Measurements from ENCODE around the gene IGFN1. TPM values are rescaled to one million over a fixed set of nuclear protein-coding genes. Genes with fewer than 3 reads are reported as not detected.

Gene IGFN1
- total RNA-seq, 1 experiment from 2014 or later = 4.3 TPM

- no peaks in the 10 kb centered on the region for H3K27me3 ChIP-seq (ENCODE audit: insufficient read depth, low read depth)
- DNase-seq = no peak
- no peak overlapping the region for H3K4me3 ChIP-seq
- no peak overlapping the region for H3K4me2 ChIP-seq
- CTCF ChIA-PET = no interaction called here
- no TSS peak for BruUV-seq (replicated peaks)
- H2AFZ ChIP-seq = no peak overlapping the region
- no peaks in the 10 kb centered on the region for H3K9me3 ChIP-seq (ENCODE audit: insufficient read depth, low read depth)
- no peaks in the 10 kb centered on the region; the same call in 1 of the 2 replicates for H4K20me1 ChIP-seq (ENCODE audit: insufficient read depth)
- no peak for TF ChIP-seq EZH2 (IDR thresholded peaks at IDR 0.05; ENCODE audit: low read depth)
- no peak for TF ChIP-seq CTCF (conservative IDR thresholded peaks at IDR 0.05)
- H3K4me1 ChIP-seq (replicated peaks; ENCODE audit: insufficient read depth) = no peaks in the 10 kb centered on the region
- no peaks in the 10 kb centered on the region for H3K79me2 ChIP-seq (ENCODE audit: low read depth)
- no peaks in the 10 kb centered on the region for H3F3A ChIP-seq (ENCODE audit: insufficient read depth, low read depth)
- POLR2A ChIA-PET (ENCODE audit: unreplicated experiment) = no interaction called here
- H3K9me2 ChIP-seq (ENCODE audit: insufficient read depth) = no peaks in the 10 kb centered on the region
- no peak overlapping the region for H3K27ac ChIP-seq
- intact Hi-C loops (cut with micrococcal nuclease; ENCODE audit: unreplicated experiment) = no loop called here
- peaks cover 3% of the 10 kb centered on the region; the same call in 1 of the 2 replicates for H3K36me3 ChIP-seq (ENCODE audit: low read depth)
Observed at GRCh38 chr1:201142011-201142848, 48.4 kb upstream of the IGFN1 start.

GRCh38 chr1:201142849-201143725 lies 47.5 kb upstream of the IGFN1 start:
- intact Hi-C loops (cut with micrococcal nuclease; ENCODE audit: unreplicated experiment) = no loop called here

More at GRCh38 chr1:201142849-201143725, 47.5 kb upstream of the IGFN1 start:
- no TSS peak for BruUV-seq (replicated peaks)
- no peaks in the 10 kb centered on the region for H3K4me1 ChIP-seq (replicated peaks; ENCODE audit: insufficient read depth)
- CTCF ChIA-PET = no interaction called here
- H3K27ac ChIP-seq = no peak overlapping the region
- H3K79me2 ChIP-seq (ENCODE audit: low read depth) = no peaks in the 10 kb centered on the region
- no peak for DNase-seq
- no peaks in the 10 kb centered on the region for H3K27me3 ChIP-seq (ENCODE audit: insufficient read depth, low read depth)
- H3K9me2 ChIP-seq (ENCODE audit: insufficient read depth) = no peaks in the 10 kb centered on the region
- no peaks in the 10 kb centered on the region for H3F3A ChIP-seq (ENCODE audit: insufficient read depth, low read depth)
- no peaks in the 10 kb centered on the region; the same call in 1 of the 2 replicates for H4K20me1 ChIP-seq (ENCODE audit: insufficient read depth)
- POLR2A ChIA-PET (ENCODE audit: unreplicated experiment) = interaction anchor here (0.6 kb wide), 1 partner anchor 11 kb away, joined by 4 read pairs; the partner anchor contains the start of gene TMEM9
- H2AFZ ChIP-seq = no peak overlapping the region
- H3K36me3 ChIP-seq (ENCODE audit: low read depth) = no peaks in the 10 kb centered on the region; the same call in 1 of the 2 replicates
- no peaks in the 10 kb centered on the region for H3K9me3 ChIP-seq (ENCODE audit: insufficient read depth, low read depth)
- no peak overlapping the region for H3K4me2 ChIP-seq
- no peak overlapping the region for H3K4me3 ChIP-seq
- TF ChIP-seq EZH2 (IDR thresholded peaks at IDR 0.05; ENCODE audit: low read depth) (no peak), CTCF (conservative IDR thresholded peaks at IDR 0.05) (no peak)
